ENCODE measurements around the gene CA5B. TPM values are rescaled to one million over a fixed set of nuclear protein-coding genes. Genes with fewer than 3 reads are reported as not detected.

Gene CA5B
- total RNA-seq, 1 donor from 2014 or later: 5.6 TPM

GRCh38 chrX:15718283-15718970, 19.6 kb upstream of the CA5B start:
- Histone ChIP-seq H3K36me3 (no peaks in the 10 kb centered on the region), H3K9me3 (ENCODE audit: low read depth) (no peaks in the 10 kb centered on the region), H4K20me1 (ENCODE audit: low read depth) (no peaks in the 10 kb centered on the region), H3K27ac (no peak overlapping the region), H3K4me1 (peaks cover 8% of the 10 kb centered on the region), H3K79me2 (ENCODE audit: low read depth) (no peaks in the 10 kb centered on the region), H3K27me3 (no peaks in the 10 kb centered on the region), H3F3A (ENCODE audit: low read depth) (no peaks in the 10 kb centered on the region), H3K9ac (no peak overlapping the region), H3K4me2 (peak overlapping the region; percentile 4), H2AFZ (replicated peaks) (peak overlapping the region; percentile 1), H3K4me3 (no peak overlapping the region)
- H3K9me3 Mint-ChIP-seq: no peaks in the 10 kb centered on the region
- peaks cover 7% of the 10 kb centered on the region for H3K36me3 Mint-ChIP-seq
- no peak overlapping the region for H3K27ac Mint-ChIP-seq
- no peak for TF ChIP-seq EZH2phosphoT487 (IDR thresholded peaks at IDR 0.05)
- TF ChIP-seq, protein P1, sequence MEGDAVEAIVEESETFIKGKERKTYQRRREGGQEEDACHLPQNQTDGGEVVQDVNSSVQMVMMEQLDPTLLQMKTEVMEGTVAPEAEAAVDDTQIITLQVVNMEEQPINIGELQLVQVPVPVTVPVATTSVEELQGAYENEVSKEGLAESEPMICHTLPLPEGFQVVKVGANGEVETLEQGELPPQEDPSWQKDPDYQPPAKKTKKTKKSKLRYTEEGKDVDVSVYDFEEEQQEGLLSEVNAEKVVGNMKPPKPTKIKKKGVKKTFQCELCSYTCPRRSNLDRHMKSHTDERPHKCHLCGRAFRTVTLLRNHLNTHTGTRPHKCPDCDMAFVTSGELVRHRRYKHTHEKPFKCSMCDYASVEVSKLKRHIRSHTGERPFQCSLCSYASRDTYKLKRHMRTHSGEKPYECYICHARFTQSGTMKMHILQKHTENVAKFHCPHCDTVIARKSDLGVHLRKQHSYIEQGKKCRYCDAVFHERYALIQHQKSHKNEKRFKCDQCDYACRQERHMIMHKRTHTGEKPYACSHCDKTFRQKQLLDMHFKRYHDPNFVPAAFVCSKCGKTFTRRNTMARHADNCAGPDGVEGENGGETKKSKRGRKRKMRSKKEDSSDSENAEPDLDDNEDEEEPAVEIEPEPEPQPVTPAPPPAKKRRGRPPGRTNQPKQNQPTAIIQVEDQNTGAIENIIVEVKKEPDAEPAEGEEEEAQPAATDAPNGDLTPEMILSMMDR (IDR thresholded peaks at IDR 0.05): no peak
- TF ChIP-seq EZH2 (IDR thresholded peaks at IDR 0.05): no peak
- DNase-seq (ENCODE audit: low spot score): no peak
- H3K4me3 Mint-ChIP-seq: no peak overlapping the region
- no peaks in the 10 kb centered on the region for H3K27me3 Mint-ChIP-seq (ENCODE audit: insufficient read depth, low read depth)
- peaks cover 2% of the 10 kb centered on the region for H3K4me1 Mint-ChIP-seq

GRCh38 chrX:15719324-15719968, 18.6 kb upstream of the CA5B start:
- peaks cover 2% of the 10 kb centered on the region for H3K4me1 Mint-ChIP-seq
- H3K4me3 Mint-ChIP-seq: no peak overlapping the region
- H3K36me3 ChIP-seq: no peaks in the 10 kb centered on the region
- H3K27me3 ChIP-seq: no peaks in the 10 kb centered on the region
- peaks cover 8% of the 10 kb centered on the region for H3K4me1 ChIP-seq
- peaks cover 6% of the 10 kb centered on the region for H3K36me3 Mint-ChIP-seq
- H3K9me3 ChIP-seq (ENCODE audit: low read depth): no peaks in the 10 kb centered on the region
- H3K4me2 ChIP-seq: no peak overlapping the region
- no peak overlapping the region for H3K4me3 ChIP-seq
- no peaks in the 10 kb centered on the region for H3K27me3 Mint-ChIP-seq (ENCODE audit: insufficient read depth, low read depth)
- no peaks in the 10 kb centered on the region for H3F3A ChIP-seq (ENCODE audit: low read depth)
- no peak overlapping the region for H3K9ac ChIP-seq
- no peak overlapping the region for H3K27ac Mint-ChIP-seq
- no peaks in the 10 kb centered on the region for H3K9me3 Mint-ChIP-seq
- no peak for DNase-seq (ENCODE audit: low spot score)
- no peak overlapping the region for H3K27ac ChIP-seq
- no peak for TF ChIP-seq EZH2 (IDR thresholded peaks at IDR 0.05)
- TF ChIP-seq, protein P1 (IDR thresholded peaks at IDR 0.05): no peak
- no peak for TF ChIP-seq EZH2phosphoT487 (IDR thresholded peaks at IDR 0.05)
- H3K79me2 ChIP-seq (ENCODE audit: low read depth): no peaks in the 10 kb centered on the region
- H4K20me1 ChIP-seq (ENCODE audit: low read depth): no peaks in the 10 kb centered on the region
- H2AFZ ChIP-seq (replicated peaks): no peak overlapping the region

- Histone ChIP-seq H3K4me3 (no peak overlapping the region), H3K9ac (no peak overlapping the region), H4K20me1 (ENCODE audit: low read depth) (no peaks in the 10 kb centered on the region), H3K9me3 (ENCODE audit: low read depth) (no peaks in the 10 kb centered on the region), H3K4me2 (no peak overlapping the region), H3K27ac (no peak overlapping the region), H3F3A (ENCODE audit: low read depth) (no peaks in the 10 kb centered on the region), H3K79me2 (ENCODE audit: low read depth) (no peaks in the 10 kb centered on the region), H3K36me3 (no peaks in the 10 kb centered on the region), H3K27me3 (no peaks in the 10 kb centered on the region), H2AFZ (replicated peaks) (no peak overlapping the region), H3K4me1 (peaks cover 8% of the 10 kb centered on the region)
- no peak for DNase-seq (ENCODE audit: low spot score)
- Mint-ChIP-seq H3K4me3 (no peak overlapping the region), H3K36me3 (peaks cover 6% of the 10 kb centered on the region), H3K27me3 (ENCODE audit: insufficient read depth, low read depth) (no peaks in the 10 kb centered on the region), H3K4me1 (peaks cover 2% of the 10 kb centered on the region), H3K9me3 (no peaks in the 10 kb centered on the region), H3K27ac (no peak overlapping the region)
- TF ChIP-seq, protein P1 (IDR thresholded peaks at IDR 0.05): no peak
- no peak for TF ChIP-seq EZH2phosphoT487 (IDR thresholded peaks at IDR 0.05)
- TF ChIP-seq EZH2 (IDR thresholded peaks at IDR 0.05): no peak
Observed at GRCh38 chrX:15721911-15722310, 16.2 kb upstream of the CA5B start.
